Activated CD4-positive, alpha-beta T cell treated with anti-CD3 and anti-CD28 coated beads, Interleukin-2, amount 10 ng/mL, durations not matched to agents 7 days and 5 days (primary cell): ENCODE data around the gene ACADVL. TPM values are rescaled to one million over a fixed set of nuclear protein-coding genes. Genes with fewer than 3 reads are reported as not detected.

Source experiments
- CTCF ChIA-PET: fragments of 350-600 bp; sonication (Branson Sonifier 250); formaldehyde crosslinking; loops from one replicate; lab custom pipeline; 2021; ENCODE audit warnings: antibody characterized with exemption; lab: Charles Lee
- POLR2A ChIA-PET: fragments of 350-600 bp; sonication (Branson Sonifier 250); formaldehyde crosslinking; loops from one replicate; lab custom pipeline; 2021; ENCODE audit warnings: antibody characterized with exemption; lab: Charles Lee
- DNase-seq: peaks from one replicate; pipeline ENCODE4 v3.0.0-alpha.2; 2020
- H3K27ac Mint-ChIP-seq: one replicate; pipeline ENCODE4 v1.8.0; 2021; ENCODE audit warnings: mild to moderate bottlenecking, moderate library complexity, mixed read lengths
- H3K27me3 Mint-ChIP-seq: one replicate; pipeline ENCODE4 v1.8.0; 2021; ENCODE audit warnings: mixed read lengths
- H3K36me3 Mint-ChIP-seq: one replicate; pipeline ENCODE4 v1.8.0; 2021; ENCODE audit warnings: low read depth, mixed read lengths
- H3K4me1 Mint-ChIP-seq: one replicate; pipeline ENCODE4 v1.8.0; 2021; ENCODE audit warnings: mixed read lengths
- H3K4me3 Mint-ChIP-seq: one replicate; pipeline ENCODE4 v1.8.0; 2021; ENCODE audit warnings: mild to moderate bottlenecking, moderate library complexity, mixed read lengths
- H3K9me3 Mint-ChIP-seq: one replicate; pipeline ENCODE4 v1.8.0; 2021; ENCODE audit warnings: mixed read lengths
- total RNA-seq, 2 experiments: library from RNA; stranded (reverse); gene quantifications; one replicate each; pipeline ENCODE4 v1.2.3, GENCODE V29; 2021

ACADVL gene
- total RNA-seq, 2 experiments from 2014 or later, result 338 to 370 TPM

DNA sequence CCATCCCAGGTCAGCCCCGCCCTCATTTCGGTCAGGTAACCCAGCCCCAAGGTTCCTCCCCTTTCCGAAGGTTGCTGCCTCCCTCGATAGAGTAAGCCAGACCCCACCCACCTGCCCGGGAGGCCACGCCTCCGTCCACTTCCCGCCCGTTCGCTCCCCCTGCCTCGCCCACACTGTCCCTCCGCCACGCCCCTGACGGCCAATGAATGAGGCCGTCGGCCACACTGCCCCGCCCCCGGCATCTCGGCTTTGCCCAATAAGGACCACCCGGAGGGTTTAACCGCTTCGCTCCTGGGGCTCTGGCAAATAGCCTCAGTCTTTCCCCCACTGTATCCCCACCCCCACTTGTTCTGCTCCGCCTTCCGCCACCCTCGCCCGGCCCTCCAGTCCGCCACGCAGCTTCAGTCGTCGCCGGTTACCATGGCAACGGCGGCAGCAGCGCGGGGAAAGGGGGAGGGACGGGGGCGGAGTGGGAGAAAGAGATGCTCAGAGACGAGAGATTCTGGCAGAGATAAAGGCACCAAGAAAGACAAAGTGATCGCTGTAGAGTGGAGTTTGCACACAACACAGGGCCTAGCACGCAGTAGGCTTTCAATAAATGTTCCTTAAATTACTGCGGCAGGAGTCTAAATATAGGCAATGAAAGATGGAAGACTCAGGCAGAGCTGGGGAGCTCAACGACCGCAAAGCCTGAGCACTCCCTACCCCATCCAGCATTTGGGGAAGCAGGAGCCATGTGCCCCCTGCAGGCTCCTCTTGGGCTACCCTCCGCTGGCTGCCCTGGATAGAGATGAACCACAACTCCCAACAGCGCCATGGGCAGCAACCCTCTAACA, 5.2 kb upstream of the ACADVL start:
- Mint-ChIP-seq H3K4me3 (peak overlapping the region; percentile 77), H3K27me3 (peaks cover 15% of the 10 kb centered on the region), H3K9me3 (no peaks in the 10 kb centered on the region), H3K36me3 (no peaks in the 10 kb centered on the region), H3K27ac (peak overlapping the region; percentile 89), H3K4me1 (peaks cover 68% of the 10 kb centered on the region)
- ChIA-PET POLR2A (no interaction called here), CTCF (interaction anchor here (0.7 to 2.0 kb wide), 11 partner anchors 10 to 194 kb away, joined by 3 to 7 read pairs (median 3); partner anchors contain the start of genes DVL2 and PHF23)
- DNase-seq, result peak; percentile 99

DNA sequence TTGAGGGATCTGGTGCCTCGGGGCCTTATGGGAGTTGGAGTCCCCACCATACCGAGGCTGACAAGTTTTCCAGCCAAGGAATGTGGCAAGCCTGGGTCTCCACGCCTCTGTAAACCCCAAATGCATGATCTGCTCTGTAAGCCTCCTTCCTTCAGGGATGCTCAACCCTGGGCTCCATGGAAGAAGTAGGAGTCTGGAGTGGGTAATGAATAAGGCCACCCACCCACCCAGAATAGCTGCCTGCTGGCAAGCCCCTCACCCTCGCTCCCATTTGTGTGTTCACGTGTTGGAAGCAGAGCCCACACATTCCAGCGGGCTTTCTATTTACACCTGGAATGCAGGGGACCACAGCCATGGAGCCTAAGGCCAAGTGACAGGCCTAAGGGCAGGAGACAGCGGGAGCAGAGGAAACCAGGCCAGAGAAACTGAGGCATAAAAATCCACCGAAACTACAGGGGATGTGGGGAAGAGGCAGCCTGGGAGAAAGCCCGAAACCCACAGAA, 4.6 kb upstream of the ACADVL start:
- Mint-ChIP-seq H3K9me3 (no peaks in the 10 kb centered on the region), H3K4me3 (peak overlapping the region; percentile 77), H3K4me1 (peaks cover 67% of the 10 kb centered on the region), H3K27me3 (peaks cover 10% of the 10 kb centered on the region), H3K36me3 (no peaks in the 10 kb centered on the region), H3K27ac (peak overlapping the region; percentile 89)
- DNase-seq, result no peak
- CTCF ChIA-PET, result interaction anchor here (0.9 to 2.0 kb wide), 6 partner anchors 9 to 169 kb away, joined by 3 to 7 read pairs (median 4); partner anchors contain the start of gene DVL2
- POLR2A ChIA-PET, result no interaction called here

DNA sequence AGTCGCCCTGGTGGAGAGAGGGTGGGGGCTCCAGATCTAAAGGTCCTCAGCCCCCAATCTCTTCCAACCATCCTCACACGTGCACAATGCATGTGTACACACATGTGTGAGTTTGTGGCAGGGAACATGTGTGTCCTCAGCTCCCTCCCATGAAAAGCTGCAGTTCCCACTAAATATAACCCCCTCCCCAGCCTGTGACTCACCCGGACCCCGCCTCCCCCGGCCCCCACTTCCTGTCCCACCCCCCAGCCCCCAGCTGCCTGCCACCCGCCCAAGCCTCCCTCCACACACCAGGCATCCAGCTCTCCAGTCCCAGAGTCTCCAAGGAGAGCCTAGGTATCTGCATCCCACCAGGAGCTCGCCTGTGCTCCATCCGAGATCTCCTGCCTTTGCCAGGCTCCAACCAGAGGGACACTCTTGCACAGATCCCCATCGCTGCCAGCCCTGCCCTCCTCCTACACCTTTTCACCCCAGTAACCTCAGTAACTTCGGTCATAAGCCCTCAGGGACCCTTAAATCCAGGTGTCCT, 4.0 kb upstream of the ACADVL start:
- Mint-ChIP-seq H3K9me3 (no peaks in the 10 kb centered on the region), H3K27ac (peak overlapping the region; percentile 31), H3K36me3 (peaks cover under 1% of the 10 kb centered on the region), H3K27me3 (peaks cover 9% of the 10 kb centered on the region), H3K4me3 (peak overlapping the region; percentile 77), H3K4me1 (peaks cover 71% of the 10 kb centered on the region)
- no peak for DNase-seq
- POLR2A ChIA-PET, result no interaction called here
- CTCF ChIA-PET, result interaction anchor here (0.6 to 2.0 kb wide), 4 partner anchors 10 to 170 kb away, joined by 3 to 5 read pairs (median 4); no protein-coding TSS in a partner anchor

DNA sequence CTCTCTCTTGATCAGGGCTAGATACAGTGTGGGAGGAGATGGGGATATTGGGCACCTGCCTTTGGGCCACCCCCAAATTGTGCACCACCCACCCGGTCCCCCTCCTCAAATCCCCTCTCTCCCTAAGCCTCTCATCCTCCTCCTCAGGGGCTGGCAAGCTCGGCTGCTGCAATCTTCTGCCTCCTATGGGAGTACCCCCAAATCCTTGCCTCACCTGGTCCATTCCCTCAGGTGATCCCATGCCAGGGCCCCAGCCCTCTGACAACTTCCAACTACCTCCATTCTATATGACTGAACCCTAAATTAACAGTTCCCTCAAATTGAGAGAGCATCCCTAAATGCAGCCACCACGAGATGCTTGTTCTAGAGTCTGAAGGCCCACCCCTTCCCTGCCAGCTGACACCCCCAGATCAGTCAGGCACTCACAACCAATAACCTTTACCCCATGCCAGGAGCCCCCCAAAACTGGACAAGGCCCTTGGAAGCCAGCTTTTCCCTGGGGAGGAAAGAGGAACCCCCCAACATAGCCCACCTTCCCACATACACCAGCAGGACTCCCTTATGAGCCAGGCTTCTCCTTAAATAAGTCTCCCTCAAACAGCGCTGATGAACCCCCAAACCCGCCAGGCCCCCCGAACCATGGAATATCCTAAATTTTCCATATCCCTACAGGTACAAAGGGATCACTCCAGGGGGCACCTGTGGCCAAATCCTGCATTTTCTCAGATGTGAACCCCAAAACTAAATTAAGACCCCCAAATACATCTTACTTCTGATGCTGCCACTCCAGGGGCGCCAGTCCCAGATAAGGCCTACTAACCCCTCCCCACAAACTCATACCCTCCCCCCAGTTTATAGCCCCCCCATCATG, 3.3 kb upstream of the ACADVL start:
- peaks cover 76% of the 10 kb centered on the region for H3K4me1 Mint-ChIP-seq
- no peaks in the 10 kb centered on the region for H3K9me3 Mint-ChIP-seq
- H3K36me3 Mint-ChIP-seq, result peaks cover 6% of the 10 kb centered on the region
- CTCF ChIA-PET, result interaction anchor here (0.6 to 1.0 kb wide), 3 partner anchors 10 to 80 kb away, joined by 3 to 4 read pairs (median 3); no protein-coding TSS in a partner anchor
- POLR2A ChIA-PET, result no interaction called here
- H3K27ac Mint-ChIP-seq, result peak overlapping the region; percentile 31
- no peak for DNase-seq
- H3K4me3 Mint-ChIP-seq, result peak overlapping the region; percentile 34
- peaks cover 7% of the 10 kb centered on the region for H3K27me3 Mint-ChIP-seq

DNA sequence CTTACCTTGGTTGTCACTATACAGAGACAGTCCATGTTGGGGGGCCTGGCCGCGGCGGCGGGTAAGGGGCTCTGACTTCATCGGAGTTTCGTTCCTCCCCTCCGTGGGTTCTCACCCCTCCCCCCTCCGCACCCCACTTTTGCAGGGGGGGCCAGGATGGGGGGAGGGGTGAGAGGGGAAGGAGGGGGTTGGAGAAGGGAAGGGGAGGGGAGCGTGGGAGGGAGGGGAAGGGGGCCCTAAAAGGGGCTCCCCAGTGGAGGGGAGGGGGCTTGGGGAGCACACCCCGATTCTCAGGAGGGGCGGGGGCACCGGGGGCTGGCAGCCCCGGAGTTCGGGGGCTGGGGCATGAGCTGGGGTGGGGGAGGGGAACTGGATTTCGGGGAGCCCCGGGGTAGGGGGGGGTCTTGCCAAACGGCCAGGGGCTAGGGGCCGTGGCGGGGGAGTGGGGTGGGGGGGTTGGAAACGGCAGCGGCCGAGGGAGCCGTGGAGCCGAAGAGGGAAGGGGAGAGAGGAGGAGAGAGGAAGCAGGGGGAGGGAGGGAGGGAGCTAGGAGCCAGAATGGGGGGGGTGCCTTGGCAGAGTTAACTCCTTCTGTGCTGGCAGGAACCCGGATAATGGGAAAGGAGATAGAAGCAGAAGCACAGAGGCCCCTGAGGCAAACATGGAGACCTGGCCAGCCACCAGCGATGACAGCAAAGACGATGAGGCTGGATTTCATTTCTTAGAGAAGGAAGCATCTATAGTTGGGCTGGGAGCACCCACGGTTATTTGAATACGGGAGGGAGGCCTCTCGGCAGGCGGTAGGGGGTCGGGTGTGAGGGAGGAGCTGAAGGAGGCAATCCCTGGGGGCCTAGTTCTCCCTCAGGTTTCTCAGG, 2.4 kb upstream of the ACADVL start:
- H3K27me3 Mint-ChIP-seq, result peaks cover 1% of the 10 kb centered on the region
- DNase-seq, result no peak
- peaks cover 10% of the 10 kb centered on the region for H3K36me3 Mint-ChIP-seq
- peaks cover 72% of the 10 kb centered on the region for H3K4me1 Mint-ChIP-seq
- peak overlapping the region; percentile 82 for H3K27ac Mint-ChIP-seq
- peak overlapping the region; percentile 58 for H3K4me3 Mint-ChIP-seq
- CTCF ChIA-PET, result interaction anchor here (1.6 kb wide), 1 partner anchor 8 kb away, joined by 3 read pairs; no protein-coding TSS in a partner anchor
- no peaks in the 10 kb centered on the region for H3K9me3 Mint-ChIP-seq
- POLR2A ChIA-PET, result no interaction called here

DNA sequence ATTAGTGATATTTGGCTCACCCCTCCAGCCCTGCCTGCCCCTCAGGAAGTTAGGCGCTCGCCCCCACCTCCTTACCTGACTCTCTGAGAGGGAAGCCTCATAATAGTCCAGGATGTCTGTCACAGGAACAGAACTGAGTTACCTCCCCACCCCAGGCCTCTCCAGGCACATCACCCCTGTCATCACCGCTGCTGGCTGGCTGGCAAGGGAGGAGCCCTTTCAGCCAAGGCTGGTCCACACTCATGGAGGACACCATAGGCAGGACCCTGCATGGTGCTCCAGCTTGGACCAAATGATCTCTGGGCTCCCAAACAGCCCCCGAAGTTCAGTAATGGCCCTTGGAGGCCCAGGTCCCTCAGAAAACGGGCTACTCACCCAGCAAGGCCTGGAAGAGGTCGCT, 1.6 kb upstream of the ACADVL start:
- Mint-ChIP-seq H3K27ac (peak overlapping the region; percentile 72), H3K27me3 (no peaks in the 10 kb centered on the region), H3K4me1 (peaks cover 71% of the 10 kb centered on the region), H3K36me3 (peaks cover 10% of the 10 kb centered on the region), H3K4me3 (peak overlapping the region; percentile 58), H3K9me3 (no peaks in the 10 kb centered on the region)
- ChIA-PET CTCF (interaction anchor here (1.6 to 5.0 kb wide), 3 partner anchors 9 to 166 kb away, joined by 3 to 48 read pairs (median 4); no protein-coding TSS in a partner anchor), POLR2A (no interaction called here)
- DNase-seq, result no peak

DNA sequence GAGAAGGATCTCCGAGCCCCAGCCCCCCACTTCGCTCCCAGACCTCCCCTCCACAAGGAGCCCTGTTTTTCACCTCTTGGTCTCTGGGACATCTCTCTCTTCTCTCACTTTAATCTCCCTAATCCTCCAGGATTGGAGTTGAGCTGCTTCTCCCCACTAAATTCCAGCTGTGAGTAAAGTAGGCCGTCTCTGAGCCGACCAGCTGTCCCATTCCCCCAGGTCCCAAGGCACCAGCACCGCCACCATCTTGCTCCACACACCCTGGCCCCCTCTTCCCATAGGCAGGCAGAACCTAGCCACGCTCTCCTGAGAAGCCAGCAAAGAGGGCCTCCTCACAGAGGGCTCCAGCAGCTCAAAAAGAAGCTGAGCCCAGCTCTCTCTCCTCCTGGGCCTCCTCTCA, 980 bp upstream of the ACADVL start:
- Mint-ChIP-seq H3K36me3 (peaks cover 15% of the 10 kb centered on the region), H3K27ac (peak overlapping the region; percentile 68), H3K27me3 (no peaks in the 10 kb centered on the region), H3K9me3 (no peaks in the 10 kb centered on the region), H3K4me3 (peak overlapping the region; percentile 91), H3K4me1 (peaks cover 66% of the 10 kb centered on the region)
- DNase-seq, result no peak
- CTCF ChIA-PET, result interaction anchor here (0.8 to 5.0 kb wide), 7 partner anchors 9 to 167 kb away, joined by 3 to 48 read pairs (median 4); partner anchors contain the start of genes DVL2 and GABARAP
- POLR2A ChIA-PET, result interaction anchor here (0.9 kb wide), 1 partner anchor 20 kb away, joined by 3 read pairs; no protein-coding TSS in a partner anchor

DNA sequence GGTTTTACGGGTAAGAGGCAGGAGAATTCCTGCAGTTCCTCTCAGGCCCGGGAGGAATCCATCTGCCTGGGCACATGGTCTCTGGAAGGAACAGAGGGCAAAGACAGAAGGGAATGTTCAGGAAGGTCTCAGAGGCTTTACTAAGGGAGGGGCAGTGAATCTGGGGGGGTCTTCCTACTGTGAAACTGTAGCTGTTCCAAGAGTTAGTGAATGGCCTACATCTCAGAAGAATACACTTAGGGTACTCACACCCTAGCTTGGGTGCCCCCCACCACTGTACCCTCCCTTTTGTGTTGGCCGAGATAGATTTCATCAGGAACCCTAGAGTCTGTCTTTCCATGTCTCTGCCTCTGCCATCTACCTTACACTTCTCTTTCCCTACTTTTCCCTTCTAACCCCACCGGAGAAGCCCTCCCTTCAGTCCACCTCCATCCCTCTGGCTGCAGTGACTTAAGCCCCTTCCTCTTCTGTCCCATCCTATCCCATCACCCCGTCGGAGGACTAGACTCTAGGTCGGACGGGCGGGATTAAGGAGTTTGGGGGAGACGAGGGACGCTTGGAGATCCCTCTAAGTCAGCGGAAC, 418 bp upstream of the ACADVL start:
- H3K27ac Mint-ChIP-seq, result peak overlapping the region; percentile 89
- peak overlapping the region; percentile 91 for H3K4me3 Mint-ChIP-seq
- no peak for DNase-seq
- H3K27me3 Mint-ChIP-seq, result no peaks in the 10 kb centered on the region
- peaks cover 19% of the 10 kb centered on the region for H3K36me3 Mint-ChIP-seq
- CTCF ChIA-PET, result interaction anchor here (0.6 to 5.0 kb wide), 10 partner anchors 10 to 167 kb away, joined by 3 to 48 read pairs (median 4); partner anchors contain the start of genes DVL2, GABARAP and PHF23
- H3K9me3 Mint-ChIP-seq, result no peaks in the 10 kb centered on the region
- H3K4me1 Mint-ChIP-seq, result peaks cover 62% of the 10 kb centered on the region
- POLR2A ChIA-PET, result interaction anchor here (0.9 to 1.9 kb wide), 2 partner anchors 19 to 173 kb away, joined by 3 to 5 read pairs; no protein-coding TSS in a partner anchor

DNA sequence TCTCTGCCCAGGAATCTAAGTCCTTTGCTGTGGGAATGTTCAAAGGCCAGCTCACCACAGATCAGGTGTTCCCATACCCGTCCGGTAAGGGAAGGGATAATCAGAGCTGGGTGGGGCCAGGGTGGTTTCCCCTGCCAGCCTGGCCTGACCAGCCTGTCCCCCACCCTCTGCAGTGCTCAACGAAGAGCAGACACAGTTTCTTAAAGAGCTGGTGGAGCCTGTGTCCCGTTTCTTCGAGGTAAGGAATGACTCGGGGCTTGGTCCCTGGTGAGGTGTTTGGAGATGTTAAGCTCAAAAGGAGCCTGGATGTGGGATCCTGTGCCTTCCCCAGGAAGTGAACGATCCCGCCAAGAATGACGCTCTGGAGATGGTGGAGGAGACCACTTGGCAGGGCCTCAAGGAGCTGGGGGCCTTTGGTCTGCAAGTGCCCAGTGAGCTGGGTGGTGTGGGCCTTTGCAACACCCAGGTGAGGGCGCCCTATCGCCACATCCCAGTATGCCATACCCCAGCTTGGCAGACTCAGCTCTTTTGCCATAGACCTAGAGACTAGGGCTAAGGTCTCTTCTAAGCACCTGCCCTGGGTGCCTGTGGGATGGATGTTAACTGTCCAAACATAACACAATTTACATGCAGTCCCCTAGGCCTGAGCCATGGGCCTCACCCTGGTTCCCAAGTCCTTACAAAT, 997 bp downstream of the ACADVL start:
- CTCF ChIA-PET, result interaction anchor here (0.6 to 5.0 kb wide), 14 partner anchors 8 to 466 kb away, joined by 3 to 48 read pairs (median 3); partner anchors contain the start of genes DVL2, GABARAP and PHF23
- DNase-seq, result peak; percentile 68
- H3K9me3 Mint-ChIP-seq, result no peaks in the 10 kb centered on the region
- peak overlapping the region; percentile 81 for H3K27ac Mint-ChIP-seq
- peaks cover 19% of the 10 kb centered on the region for H3K36me3 Mint-ChIP-seq
- no peaks in the 10 kb centered on the region for H3K27me3 Mint-ChIP-seq
- peaks cover 50% of the 10 kb centered on the region for H3K4me1 Mint-ChIP-seq
- POLR2A ChIA-PET, result interaction anchor here (0.9 to 1.9 kb wide), 2 partner anchors 22 to 175 kb away, joined by 3 to 5 read pairs; partner anchors contain the start of gene GABARAP
- peak overlapping the region; percentile 91 for H3K4me3 Mint-ChIP-seq
